CD14-positive monocyte (primary cell): ENCODE measurements around the gene SPAG5. TPM values are rescaled to one million over a fixed set of nuclear protein-coding genes. Genes with fewer than 3 reads are reported as not detected.

Source experiments
- DNase-seq, 3 donors: peaks; one replicate each; pipeline ENCODE4 v3.0.0-alpha.2; 2011 to 2022
- H2AFZ ChIP-seq: 2 replicates; pipeline ENCODE4 v1.6.0; 2012; ENCODE audit warnings: mild to moderate bottlenecking, low read depth, low read length, inconsistent platforms; ENCODE audit not compliant: insufficient read depth, poor library complexity, severe bottlenecking
- H3K27ac ChIP-seq, 2 donors: 1 replicate in 1 of 2; 2 replicates in 1 of 2; pipeline ENCODE4 v1.5.1; 2012 to 2013; ENCODE audit warnings: low read length in 2 of 2, control low read depth in 1 of 2, inconsistent platforms in 1 of 2, low read depth in 1 of 2, mild to moderate bottlenecking in 1 of 2
- H3K27me3 ChIP-seq, 2 donors: one replicate each; pipeline versions ENCODE4 v1.6.0 to v1.6.1; 2011 to 2013; ENCODE audit warnings: low read length in 2 of 2; ENCODE audit not compliant: control insufficient read depth in 2 of 2, insufficient read depth in 2 of 2
- H3K36me3 ChIP-seq, 2 donors: replicated peaks in 1 of 2; 1 replicate in 1 of 2; 2 replicates in 1 of 2; pipeline versions ENCODE4 v1.5.1 to v1.6.1; 2012 to 2013; ENCODE audit warnings: low read length in 2 of 2, control low read depth in 1 of 2, inconsistent platforms in 1 of 2, mild to moderate bottlenecking in 1 of 2; ENCODE audit not compliant: insufficient read depth in 2 of 2, control insufficient read depth in 1 of 2
- H3K4me1 ChIP-seq, 2 donors: 1 replicate in 1 of 2; 2 replicates in 1 of 2; pipeline versions ENCODE4 v1.5.1 to v1.6.1; 2012 to 2013; ENCODE audit warnings: low read length in 2 of 2, control low read depth in 1 of 2, inconsistent platforms in 1 of 2, mild to moderate bottlenecking in 1 of 2, moderate library complexity in 1 of 2; ENCODE audit not compliant: insufficient read depth in 2 of 2, control insufficient read depth in 1 of 2
- H3K4me2 ChIP-seq: replicated peaks from 2 replicates; pipeline ENCODE3; 2012; ENCODE audit warnings: low read length, moderate library complexity, mild to moderate bottlenecking; ENCODE audit not compliant: poor library complexity, severe bottlenecking; ENCODE audit errors: extremely low read depth
- H3K4me3 ChIP-seq, 3 experiments: fragments of 200-600 bp in 1 of 3; sonication (generic) in 1 of 3; replicated peaks in 1 of 3; 1 replicate in 2 of 3; 2 replicates in 1 of 3; pipeline ENCODE4 v1.5.1; 2011 to 2013; ENCODE audit warnings: low read length in 3 of 3, mild to moderate bottlenecking in 3 of 3, control low read depth in 2 of 3, low read depth in 2 of 3, inconsistent platforms in 1 of 3, moderate library complexity in 1 of 3
- H3K79me2 ChIP-seq: 2 replicates; pipeline ENCODE4 v1.6.0; 2012; ENCODE audit warnings: mild to moderate bottlenecking, control low read depth, inconsistent platforms, low read length, moderate library complexity; ENCODE audit not compliant: insufficient read depth
- H3K9ac ChIP-seq: 2 replicates; pipeline ENCODE4 v1.6.0; 2017; ENCODE audit warnings: low read length, mild to moderate bottlenecking; ENCODE audit not compliant: insufficient read depth, poor library complexity, severe bottlenecking
- H3K9me3 ChIP-seq, 2 donors: replicated peaks in 1 of 2; 1 replicate in 1 of 2; 2 replicates in 1 of 2; pipeline versions ENCODE4 v1.5.1 to v1.6.1; 2012 to 2013; ENCODE audit warnings: low read length in 2 of 2, control low read depth in 1 of 2; ENCODE audit not compliant: control insufficient read depth in 1 of 2, insufficient read depth in 1 of 2
- H4K20me1 ChIP-seq: 2 replicates; pipeline ENCODE4 v1.6.0; 2012; ENCODE audit warnings: mild to moderate bottlenecking, low read length, control low read depth, moderate library complexity; ENCODE audit not compliant: insufficient read depth
- H3K27ac Mint-ChIP-seq, 7 donors: one replicate each; pipeline ENCODE4 v1.8.0; 2020; ENCODE audit warnings: mild to moderate bottlenecking in 7 of 7, mixed read lengths in 7 of 7, moderate library complexity in 6 of 7, inconsistent platforms in 2 of 7
- H3K27me3 Mint-ChIP-seq, 3 donors: one replicate each; pipeline ENCODE4 v1.8.0; 2021 to 2022; ENCODE audit warnings: low read depth in 3 of 3, mild to moderate bottlenecking in 3 of 3, mixed read lengths in 3 of 3, moderate library complexity in 3 of 3, inconsistent platforms in 1 of 3
- H3K36me3 Mint-ChIP-seq, 2 donors: one replicate each; pipeline ENCODE4 v1.8.0; 2020; ENCODE audit warnings: mixed read lengths in 2 of 2, inconsistent platforms in 1 of 2, mild to moderate bottlenecking in 1 of 2
- H3K4me1 Mint-ChIP-seq: one replicate; pipeline ENCODE4 v1.8.0; 2020; ENCODE audit warnings: mild to moderate bottlenecking, mixed read lengths
- H3K4me3 Mint-ChIP-seq, 2 donors: one replicate each; pipeline ENCODE4 v1.8.0; 2020; ENCODE audit warnings: mild to moderate bottlenecking in 2 of 2, mixed read lengths in 2 of 2, moderate library complexity in 1 of 2
- H3K9me3 Mint-ChIP-seq, 7 donors: one replicate each; pipeline ENCODE4 v1.8.0; 2020 to 2022; ENCODE audit warnings: mixed read lengths in 7 of 7, mild to moderate bottlenecking in 6 of 7, moderate library complexity in 6 of 7, inconsistent platforms in 2 of 7
- WGBS: methylation state at CpG from one replicate; pipeline ENCODE4 v1.1.5; 2013; ENCODE audit warnings: missing lambda C conversion rate; ENCODE audit not compliant: insufficient coverage; 5-methylcytosine and 5-hydroxymethylcytosine counted together
- intact Hi-C, 2 donors: fragments of 100-400 bp; cut with micrococcal nuclease; formaldehyde crosslinking; loops; one replicate each; pipeline versions ENCODE4 v1.15.0 to v1.15.1; 2023
- polyA plus RNA-seq, 3 donors: library from polyadenylated mRNA; depleted of rRNA in 1 of 3; unstranded in 2 of 3; stranded (reverse) in 1 of 3; fragments of 300-500 nt in 2 of 3; fragments of >200 nt in 1 of 3; fragmentation: Illumina TruSeq in 2 of 3; gene quantifications; 1 replicate in 2 of 3; 2 replicates in 1 of 3; pipeline ENCODE4 v1.2.3, GENCODE V29; 2012 to 2021
- TF ChIP-seq, protein P1 (sequence below): fragments of 200-600 bp; IDR thresholded peaks from one replicate; pipeline ENCODE4 v1.8.0; 2022; ENCODE audit warnings: antibody characterized with exemption, mild to moderate bottlenecking

The SPAG5 gene
- polyA plus RNA-seq, 3 donors: 7.7 TPM; not detected in 2

DNA sequence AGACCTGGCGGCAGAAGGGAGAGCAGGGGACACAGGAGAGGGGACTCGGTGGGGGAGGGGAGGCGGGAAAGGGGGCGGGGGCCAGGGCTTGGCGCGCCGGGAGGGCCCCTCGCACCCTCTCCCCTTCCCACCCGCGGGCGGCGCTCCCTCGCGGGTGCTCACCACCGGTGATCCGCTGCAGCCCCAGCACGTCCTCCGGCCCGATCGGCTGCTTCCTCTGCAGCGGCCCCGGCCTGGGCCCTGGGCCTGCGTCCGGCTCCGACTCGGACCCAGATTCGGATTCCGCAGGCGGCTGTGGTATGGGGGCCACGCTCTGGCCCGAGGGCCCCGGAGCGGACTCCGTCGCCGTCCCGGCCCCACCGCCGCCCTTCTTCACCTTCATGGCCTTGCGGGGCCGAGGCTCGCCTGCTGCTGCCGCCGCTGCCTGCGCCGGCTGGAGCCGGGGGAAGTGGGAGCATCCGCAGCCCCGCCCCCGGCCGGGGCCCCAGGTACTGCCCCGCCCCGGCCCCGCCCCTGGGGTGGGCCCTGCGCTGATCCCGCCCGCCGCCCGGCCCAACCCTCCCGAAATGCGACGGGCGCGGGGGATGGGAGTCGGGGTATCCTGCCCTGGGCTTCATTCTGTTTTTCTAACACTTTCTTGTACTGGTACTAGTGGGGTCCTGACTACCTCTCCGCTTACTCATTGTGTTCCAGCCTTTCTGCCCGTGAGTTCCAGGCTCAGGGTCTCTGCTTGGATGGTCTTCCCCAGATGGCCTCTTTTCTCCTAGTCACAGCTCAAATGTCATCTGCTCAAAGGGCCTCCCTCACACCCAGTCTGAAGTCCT is 46.4 kb downstream of the SPAG5 start, which contains the start of gene UNC119:
Gene UNC119, minus strand, starts transcription at position 449 of the 824 bp plus-strand sequence. Its CDS starts 67 bp downstream, at position 382.
- Mint-ChIP-seq H3K36me3 (peaks cover 47 to 60% of the 10 kb centered on the region in 2 donors), H3K4me3 (peak within 1 kb of the TSS; percentile 92 to 97), H3K27ac (peak within 1 kb of the TSS; percentile 7 to 85 (median 72)), H3K27me3 (peaks cover 0 to 2% (median 2%) of the 10 kb centered on the region in 3 donors), H3K9me3 (no peaks in the 10 kb centered on the region), H3K4me1 (peaks cover 50% of the 10 kb centered on the region)
- DNase-seq: peak; percentile 54 to 70 (median 62)
- H3K36me3 ChIP-seq: peaks cover 42 to 44% of the 10 kb centered on the region in 2 donors
- peaks cover 38% of the 10 kb centered on the region for H4K20me1 ChIP-seq
- H3K79me2 ChIP-seq: peaks cover 29% of the 10 kb centered on the region
- no peaks in the 10 kb centered on the region for H3K9me3 ChIP-seq
- H3K27me3 ChIP-seq: no peaks in the 10 kb centered on the region
- TF ChIP-seq, protein P1, sequence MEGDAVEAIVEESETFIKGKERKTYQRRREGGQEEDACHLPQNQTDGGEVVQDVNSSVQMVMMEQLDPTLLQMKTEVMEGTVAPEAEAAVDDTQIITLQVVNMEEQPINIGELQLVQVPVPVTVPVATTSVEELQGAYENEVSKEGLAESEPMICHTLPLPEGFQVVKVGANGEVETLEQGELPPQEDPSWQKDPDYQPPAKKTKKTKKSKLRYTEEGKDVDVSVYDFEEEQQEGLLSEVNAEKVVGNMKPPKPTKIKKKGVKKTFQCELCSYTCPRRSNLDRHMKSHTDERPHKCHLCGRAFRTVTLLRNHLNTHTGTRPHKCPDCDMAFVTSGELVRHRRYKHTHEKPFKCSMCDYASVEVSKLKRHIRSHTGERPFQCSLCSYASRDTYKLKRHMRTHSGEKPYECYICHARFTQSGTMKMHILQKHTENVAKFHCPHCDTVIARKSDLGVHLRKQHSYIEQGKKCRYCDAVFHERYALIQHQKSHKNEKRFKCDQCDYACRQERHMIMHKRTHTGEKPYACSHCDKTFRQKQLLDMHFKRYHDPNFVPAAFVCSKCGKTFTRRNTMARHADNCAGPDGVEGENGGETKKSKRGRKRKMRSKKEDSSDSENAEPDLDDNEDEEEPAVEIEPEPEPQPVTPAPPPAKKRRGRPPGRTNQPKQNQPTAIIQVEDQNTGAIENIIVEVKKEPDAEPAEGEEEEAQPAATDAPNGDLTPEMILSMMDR: no peak
- peak within 1 kb of the TSS; percentile 92 for H3K4me2 ChIP-seq
- peak within 1 kb of the TSS; percentile 50 to 94 (median 83) for H3K4me3 ChIP-seq
- peaks cover 50 to 54% of the 10 kb centered on the region in 2 donors for H3K4me1 ChIP-seq
- H2AFZ ChIP-seq: peak within 1 kb of the TSS; percentile 73
- intact Hi-C loops: loop anchor here in 1 of 2 donors (2.0 kb wide), 1 partner anchor 24 kb away; the partner anchor contains the start of gene ALDOC
- 2% methylated on average over 53 of the region's 67 CpGs for WGBS
- peak within 1 kb of the TSS; percentile 76 for H3K9ac ChIP-seq
- H3K27ac ChIP-seq: peak within 1 kb of the TSS in 1 of 2 donors; percentile 73

DNA sequence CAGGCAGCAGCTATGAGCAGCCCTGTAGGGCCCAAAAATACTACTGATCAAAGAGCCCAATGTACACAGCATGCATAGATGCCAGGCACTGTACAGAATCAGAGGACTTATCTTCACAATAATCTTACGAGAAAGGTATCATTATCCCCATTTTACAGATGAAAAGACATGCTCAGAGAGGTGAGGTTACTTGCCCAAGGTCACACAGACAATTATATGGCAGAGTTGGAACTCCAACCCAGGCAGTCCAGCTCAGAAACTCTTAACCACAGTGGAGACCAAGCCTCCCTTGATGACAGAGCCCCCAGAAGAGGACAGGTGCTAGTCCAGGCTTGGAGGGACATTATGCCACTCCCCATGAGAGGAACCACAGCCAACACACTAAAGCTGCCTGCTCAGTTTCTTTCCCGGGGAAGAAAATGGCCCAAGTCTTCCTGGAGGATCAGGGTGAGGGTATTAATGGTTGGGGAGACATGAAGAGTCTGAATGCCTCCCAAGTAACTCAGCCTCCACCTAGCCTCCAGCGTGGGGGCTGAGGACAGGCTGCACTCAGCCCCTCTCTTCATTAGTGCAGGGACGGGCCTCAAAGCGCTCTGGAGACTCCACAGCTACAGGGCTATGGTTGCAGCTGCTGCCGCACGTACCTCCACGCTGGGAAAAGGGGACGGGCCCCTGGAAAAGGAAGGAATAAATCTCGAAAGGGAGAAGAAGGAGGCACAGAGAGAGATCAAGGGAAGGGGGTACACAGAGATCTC is 47.2 kb downstream of the SPAG5 start:
- Histone ChIP-seq H3K9me3 (no peaks in the 10 kb centered on the region), H3K79me2 (peaks cover 29% of the 10 kb centered on the region), H3K27me3 (no peaks in the 10 kb centered on the region), H2AFZ (peak overlapping the region; percentile 73), H3K4me3 (peak overlapping the region; percentile 50 to 94 (median 83)), H3K27ac (peak overlapping the region in 1 of 2 donors; percentile 73), H3K36me3 (peaks cover 39 to 43% of the 10 kb centered on the region in 2 donors), H3K9ac (peak overlapping the region; percentile 76), H3K4me1 (peaks cover 57 to 62% of the 10 kb centered on the region in 2 donors), H3K4me2 (peak overlapping the region; percentile 92), H4K20me1 (peaks cover 38% of the 10 kb centered on the region)
- Mint-ChIP-seq H3K9me3 (no peaks in the 10 kb centered on the region), H3K4me1 (peaks cover 54% of the 10 kb centered on the region), H3K27ac (peak overlapping the region in 5 of 7 donors; percentile 41 to 85 (median 65)), H3K4me3 (peak overlapping the region; percentile 92 to 97), H3K36me3 (peaks cover 40 to 58% of the 10 kb centered on the region in 2 donors), H3K27me3 (peaks cover 0 to 2% (median 0%) of the 10 kb centered on the region in 3 donors)
- WGBS: 22% methylated on average over 3 of the region's 10 CpGs
- TF ChIP-seq, protein P1: no peak
- intact Hi-C loops: loop anchor here in 1 of 2 donors (2.0 kb wide), 1 partner anchor 25 kb away; the partner anchor contains the start of gene ALDOC
- DNase-seq: no peak
